ENCODE results near the gene TYRO3. TPM values are rescaled to one million over a fixed set of nuclear protein-coding genes. Genes with fewer than 3 reads are reported as not detected.
A peak's percentile ranks its signal among the peaks of the same experiment; 100 is the strongest.

The TYRO3 gene
- total RNA-seq, 4 donors from 2014 or later = 4.6 to 8.7 (median 7.1) TPM

- H3K4me3 ChIP-seq = no peak overlapping the region
- no peaks in the 10 kb centered on the region for H3K9me3 ChIP-seq
- H3K27ac ChIP-seq (replicated peaks in 1 of 4) = peak overlapping the region in 2 of 4 donors; percentile 15 to 47
- no peak for TF ChIP-seq CTCF (IDR thresholded peaks at IDR 0.05)
- TF ChIP-seq POLR2A (IDR thresholded peaks at IDR 0.05; ENCODE audit: low read depth) = no peak
- TF ChIP-seq POLR2AphosphoS5 (IDR thresholded peaks at IDR 0.05) = no peak
- no peak for TF ChIP-seq EP300 (IDR thresholded peaks at IDR 0.05)
- WGBS = 76% methylated on average over 3 of the region's 3 CpGs
- DNase-seq (ENCODE audit: extremely low spot score) = no peak
- intact Hi-C loops (cut with DNase I) = no loop called here
- no peaks in the 10 kb centered on the region for H3K27me3 ChIP-seq
- H3K36me3 ChIP-seq = peaks cover 0 to 6% (median 3%) of the 10 kb centered on the region in 4 donors
- H3K4me1 ChIP-seq = peaks cover 16 to 58% (median 45%) of the 10 kb centered on the region in 4 donors
Observed at GRCh38 chr15:41561777-41562145, 2.7 kb downstream of the TYRO3 start.

GRCh38 chr15:41562244-41562643, 3.2 kb downstream of the TYRO3 start:
- intact Hi-C loops (cut with DNase I) = no loop called here
- TF ChIP-seq EP300 (IDR thresholded peaks at IDR 0.05) = no peak
- no peak for TF ChIP-seq POLR2A (IDR thresholded peaks at IDR 0.05; ENCODE audit: low read depth)
- TF ChIP-seq CTCF (IDR thresholded peaks at IDR 0.05) = no peak
- TF ChIP-seq POLR2AphosphoS5 (IDR thresholded peaks at IDR 0.05) = no peak
- DNase-seq (ENCODE audit: extremely low spot score) = no peak
- peaks cover 0 to 6% (median 3%) of the 10 kb centered on the region in 4 donors for H3K36me3 ChIP-seq
- no peaks in the 10 kb centered on the region for H3K27me3 ChIP-seq
- 67% methylated on average over 5 of the region's 5 CpGs for WGBS
- no peaks in the 10 kb centered on the region for H3K9me3 ChIP-seq
- H3K27ac ChIP-seq (replicated peaks in 1 of 4) = peak overlapping the region in 1 of 4 donors; percentile 33
- H3K4me1 ChIP-seq = peaks cover 16 to 58% (median 45%) of the 10 kb centered on the region in 4 donors
- H3K4me3 ChIP-seq = no peak overlapping the region

GRCh38 chr15:41562784-41563198, 3.8 kb downstream of the TYRO3 start:
- H3K27me3 ChIP-seq = no peaks in the 10 kb centered on the region
- H3K9me3 ChIP-seq = no peaks in the 10 kb centered on the region
- H3K36me3 ChIP-seq = peaks cover 0 to 6% (median 3%) of the 10 kb centered on the region in 4 donors
- no peak overlapping the region for H3K27ac ChIP-seq (replicated peaks in 1 of 4)
- TF ChIP-seq EP300 (IDR thresholded peaks at IDR 0.05) (no peak), POLR2AphosphoS5 (IDR thresholded peaks at IDR 0.05) (no peak), CTCF (IDR thresholded peaks at IDR 0.05) (no peak)
- no peak overlapping the region for H3K4me3 ChIP-seq
- peaks cover 13 to 55% (median 41%) of the 10 kb centered on the region in 4 donors for H3K4me1 ChIP-seq
- intact Hi-C loops (cut with DNase I) = no loop called here
- DNase-seq (ENCODE audit: extremely low spot score) = no peak
- 43% methylated on average over 2 of the region's 4 CpGs for WGBS

- H3K9me3 ChIP-seq = no peaks in the 10 kb centered on the region
- intact Hi-C loops (cut with DNase I) = no loop called here
- no peak for DNase-seq (ENCODE audit: extremely low spot score)
- TF ChIP-seq POLR2A (IDR thresholded peaks at IDR 0.05; ENCODE audit: low read depth) (no peak), EP300 (IDR thresholded peaks at IDR 0.05) (no peak), CTCF (IDR thresholded peaks at IDR 0.05) (no peak), POLR2AphosphoS5 (IDR thresholded peaks at IDR 0.05) (no peak)
- H3K27me3 ChIP-seq = no peaks in the 10 kb centered on the region
- WGBS = 51% methylated on average over 7 of the region's 7 CpGs
- H3K36me3 ChIP-seq = peaks cover 0 to 6% (median 3%) of the 10 kb centered on the region in 4 donors
- no peak overlapping the region for H3K27ac ChIP-seq (replicated peaks in 1 of 4)
- no peak overlapping the region for H3K4me3 ChIP-seq
- peaks cover 13 to 44% (median 31%) of the 10 kb centered on the region in 4 donors for H3K4me1 ChIP-seq
Observed at GRCh38 chr15:41564286-41564959, 5.4 kb downstream of the TYRO3 start.

All from esophagus muscularis mucosa (tissue), 4 donors.